ENCODE results near the gene UBE2E2.

UBE2E2 gene

GRCh38 chr3:23479615-23480328, 276.6 kb downstream of the UBE2E2 start:
- Histone ChIP-seq H3K9me3 (ENCODE audit: low read length) (no peaks in the 10 kb centered on the region), H3K4me1 (ENCODE audit: insufficient read depth, low read length) (peaks cover 10% of the 10 kb centered on the region), H3K27me3 (ENCODE audit: control insufficient read depth in 1 of 2, insufficient read depth in 2 of 2, low read length in 2 of 2) (no peaks in the 10 kb centered on the region), H3K4me3 (ENCODE audit: low read depth in 1 of 2, low read length in 2 of 2) (no peak overlapping the region), H3K36me3 (ENCODE audit: insufficient read depth, low read length) (no peaks in the 10 kb centered on the region), H3K27ac (ENCODE audit: low read depth, low read length) (no peak overlapping the region), H3K9ac (ENCODE audit: low read length) (no peak overlapping the region)

GRCh38 chr3:23480329-23480714, 277.2 kb downstream of the UBE2E2 start:
- Histone ChIP-seq H3K36me3 (ENCODE audit: insufficient read depth, low read length) (no peaks in the 10 kb centered on the region), H3K4me3 (ENCODE audit: low read depth in 1 of 2, low read length in 2 of 2) (no peak overlapping the region), H3K4me1 (ENCODE audit: insufficient read depth, low read length) (peaks cover 10% of the 10 kb centered on the region), H3K27me3 (ENCODE audit: control insufficient read depth in 1 of 2, insufficient read depth in 2 of 2, low read length in 2 of 2) (no peaks in the 10 kb centered on the region), H3K9ac (ENCODE audit: low read length) (no peak overlapping the region), H3K9me3 (ENCODE audit: low read length) (no peaks in the 10 kb centered on the region), H3K27ac (ENCODE audit: low read depth, low read length) (no peak overlapping the region)

GRCh38 chr3:23481011-23481615, 278.0 kb downstream of the UBE2E2 start:
- Histone ChIP-seq H3K36me3 (ENCODE audit: insufficient read depth, low read length) (no peaks in the 10 kb centered on the region), H3K9ac (ENCODE audit: low read length) (no peak overlapping the region), H3K27me3 (ENCODE audit: control insufficient read depth in 1 of 2, insufficient read depth in 2 of 2, low read length in 2 of 2) (no peaks in the 10 kb centered on the region), H3K4me1 (ENCODE audit: insufficient read depth, low read length) (peaks cover 10% of the 10 kb centered on the region), H3K4me3 (ENCODE audit: low read depth in 1 of 2, low read length in 2 of 2) (no peak overlapping the region), H3K27ac (ENCODE audit: low read depth, low read length) (no peak overlapping the region), H3K9me3 (ENCODE audit: low read length) (no peaks in the 10 kb centered on the region)

- H3K27ac ChIP-seq (ENCODE audit: low read depth, low read length) = no peak overlapping the region
- H3K27me3 ChIP-seq (ENCODE audit: control insufficient read depth in 1 of 2, insufficient read depth in 2 of 2, low read length in 2 of 2) = no peaks in the 10 kb centered on the region
- no peak overlapping the region for H3K4me3 ChIP-seq (ENCODE audit: low read depth in 1 of 2, low read length in 2 of 2)
- no peaks in the 10 kb centered on the region for H3K36me3 ChIP-seq (ENCODE audit: insufficient read depth, low read length)
- H3K9me3 ChIP-seq (ENCODE audit: low read length) = no peaks in the 10 kb centered on the region
- H3K4me1 ChIP-seq (ENCODE audit: insufficient read depth, low read length) = peaks cover 10% of the 10 kb centered on the region
- H3K9ac ChIP-seq (ENCODE audit: low read length) = no peak overlapping the region
Observed at GRCh38 chr3:23481616-23482278, 278.6 kb downstream of the UBE2E2 start.

- H3K4me3 ChIP-seq (ENCODE audit: low read depth in 1 of 2, low read length in 2 of 2) = no peak overlapping the region
- H3K36me3 ChIP-seq (ENCODE audit: insufficient read depth, low read length) = no peaks in the 10 kb centered on the region
- peaks cover 10% of the 10 kb centered on the region for H3K4me1 ChIP-seq (ENCODE audit: insufficient read depth, low read length)
- no peaks in the 10 kb centered on the region for H3K27me3 ChIP-seq (ENCODE audit: control insufficient read depth in 1 of 2, insufficient read depth in 2 of 2, low read length in 2 of 2)
- H3K9ac ChIP-seq (ENCODE audit: low read length) = no peak overlapping the region
- no peaks in the 10 kb centered on the region for H3K9me3 ChIP-seq (ENCODE audit: low read length)
- no peak overlapping the region for H3K27ac ChIP-seq (ENCODE audit: low read depth, low read length)
Observed at GRCh38 chr3:23484386-23484785, 281.3 kb downstream of the UBE2E2 start.

GRCh38 chr3:23485922-23486321, 282.8 kb downstream of the UBE2E2 start:
- peaks cover 10% of the 10 kb centered on the region for H3K4me1 ChIP-seq (ENCODE audit: insufficient read depth, low read length)
- H3K36me3 ChIP-seq (ENCODE audit: insufficient read depth, low read length) = no peaks in the 10 kb centered on the region
- no peaks in the 10 kb centered on the region for H3K9me3 ChIP-seq (ENCODE audit: low read length)
- no peak overlapping the region for H3K9ac ChIP-seq (ENCODE audit: low read length)
- no peak overlapping the region for H3K4me3 ChIP-seq (ENCODE audit: low read depth in 1 of 2, low read length in 2 of 2)
- no peaks in the 10 kb centered on the region for H3K27me3 ChIP-seq (ENCODE audit: control insufficient read depth in 1 of 2, insufficient read depth in 2 of 2, low read length in 2 of 2)
- no peak overlapping the region for H3K27ac ChIP-seq (ENCODE audit: low read depth, low read length)

- Histone ChIP-seq H3K27ac (ENCODE audit: low read depth, low read length) (no peak overlapping the region), H3K36me3 (ENCODE audit: insufficient read depth, low read length) (no peaks in the 10 kb centered on the region), H3K4me3 (ENCODE audit: low read depth in 1 of 2, low read length in 2 of 2) (no peak overlapping the region), H3K4me1 (ENCODE audit: insufficient read depth, low read length) (peaks cover under 1% of the 10 kb centered on the region), H3K27me3 (ENCODE audit: control insufficient read depth in 1 of 2, insufficient read depth in 2 of 2, low read length in 2 of 2) (no peaks in the 10 kb centered on the region), H3K9me3 (ENCODE audit: low read length) (no peaks in the 10 kb centered on the region), H3K9ac (ENCODE audit: low read length) (no peak overlapping the region)
Observed at GRCh38 chr3:23487015-23487414, 283.9 kb downstream of the UBE2E2 start.

GRCh38 chr3:23488618-23489017, 285.5 kb downstream of the UBE2E2 start:
- no peaks in the 10 kb centered on the region for H3K9me3 ChIP-seq (ENCODE audit: low read length)
- no peak overlapping the region for H3K4me3 ChIP-seq (ENCODE audit: low read depth in 1 of 2, low read length in 2 of 2)
- H3K9ac ChIP-seq (ENCODE audit: low read length) = no peak overlapping the region
- H3K27me3 ChIP-seq (ENCODE audit: control insufficient read depth in 1 of 2, insufficient read depth in 2 of 2, low read length in 2 of 2) = no peaks in the 10 kb centered on the region
- no peak overlapping the region for H3K27ac ChIP-seq (ENCODE audit: low read depth, low read length)
- no peaks in the 10 kb centered on the region for H3K36me3 ChIP-seq (ENCODE audit: insufficient read depth, low read length)
- H3K4me1 ChIP-seq (ENCODE audit: insufficient read depth, low read length) = no peaks in the 10 kb centered on the region

- Histone ChIP-seq H3K27me3 (ENCODE audit: control insufficient read depth in 1 of 2, insufficient read depth in 2 of 2, low read length in 2 of 2) (no peaks in the 10 kb centered on the region), H3K36me3 (ENCODE audit: insufficient read depth, low read length) (no peaks in the 10 kb centered on the region), H3K27ac (ENCODE audit: low read depth, low read length) (no peak overlapping the region), H3K9ac (ENCODE audit: low read length) (no peak overlapping the region), H3K4me1 (ENCODE audit: insufficient read depth, low read length) (no peaks in the 10 kb centered on the region), H3K9me3 (ENCODE audit: low read length) (no peaks in the 10 kb centered on the region), H3K4me3 (ENCODE audit: low read depth in 1 of 2, low read length in 2 of 2) (no peak overlapping the region)
Observed at GRCh38 chr3:23489300-23490158, 286.4 kb downstream of the UBE2E2 start.

GRCh38 chr3:23490459-23490858, 287.3 kb downstream of the UBE2E2 start:
- Histone ChIP-seq H3K4me1 (ENCODE audit: insufficient read depth, low read length) (peaks cover 8% of the 10 kb centered on the region), H3K9ac (ENCODE audit: low read length) (no peak overlapping the region), H3K9me3 (ENCODE audit: low read length) (no peaks in the 10 kb centered on the region), H3K27me3 (ENCODE audit: control insufficient read depth in 1 of 2, insufficient read depth in 2 of 2, low read length in 2 of 2) (no peaks in the 10 kb centered on the region), H3K36me3 (ENCODE audit: insufficient read depth, low read length) (no peaks in the 10 kb centered on the region), H3K27ac (ENCODE audit: low read depth, low read length) (no peak overlapping the region), H3K4me3 (ENCODE audit: low read depth in 1 of 2, low read length in 2 of 2) (no peak overlapping the region)

GRCh38 chr3:23492057-23492456, 288.9 kb downstream of the UBE2E2 start:
- no peak overlapping the region for H3K4me3 ChIP-seq (ENCODE audit: low read depth in 1 of 2, low read length in 2 of 2)
- no peak overlapping the region for H3K9ac ChIP-seq (ENCODE audit: low read length)
- H3K36me3 ChIP-seq (ENCODE audit: insufficient read depth, low read length) = no peaks in the 10 kb centered on the region
- H3K9me3 ChIP-seq (ENCODE audit: low read length) = no peaks in the 10 kb centered on the region
- H3K4me1 ChIP-seq (ENCODE audit: insufficient read depth, low read length) = peaks cover 8% of the 10 kb centered on the region
- no peak overlapping the region for H3K27ac ChIP-seq (ENCODE audit: low read depth, low read length)
- H3K27me3 ChIP-seq (ENCODE audit: control insufficient read depth in 1 of 2, insufficient read depth in 2 of 2, low read length in 2 of 2) = no peaks in the 10 kb centered on the region

Measured in muscle layer of colon (tissue), 2 donors.